Sigmoid colon (tissue), 3 donors: Measurements from ENCODE around the gene KCNMB2.

Experiments
- POLR2A ChIP-seq, 2 donors: fragments of 450-650 bp; IDR thresholded peaks; one replicate each; pipeline ENCODE4 v1.6.1; 2016; ENCODE audit warnings: antibody characterized with exemption in 2 of 2, mild to moderate bottlenecking in 2 of 2, moderate library complexity in 2 of 2
- TF ChIP-seq, protein P1 (sequence below), 4 experiments: fragments of 450-650 bp in 3 of 4; fragments of 200-600 bp in 1 of 4; IDR thresholded peaks; one replicate each; pipeline ENCODE4 v1.5.1; 2016 to 2019; ENCODE audit warnings: antibody characterized with exemption in 4 of 4, mild to moderate bottlenecking in 3 of 4, moderate library complexity in 2 of 4

- TF ChIP-seq, protein P1, sequence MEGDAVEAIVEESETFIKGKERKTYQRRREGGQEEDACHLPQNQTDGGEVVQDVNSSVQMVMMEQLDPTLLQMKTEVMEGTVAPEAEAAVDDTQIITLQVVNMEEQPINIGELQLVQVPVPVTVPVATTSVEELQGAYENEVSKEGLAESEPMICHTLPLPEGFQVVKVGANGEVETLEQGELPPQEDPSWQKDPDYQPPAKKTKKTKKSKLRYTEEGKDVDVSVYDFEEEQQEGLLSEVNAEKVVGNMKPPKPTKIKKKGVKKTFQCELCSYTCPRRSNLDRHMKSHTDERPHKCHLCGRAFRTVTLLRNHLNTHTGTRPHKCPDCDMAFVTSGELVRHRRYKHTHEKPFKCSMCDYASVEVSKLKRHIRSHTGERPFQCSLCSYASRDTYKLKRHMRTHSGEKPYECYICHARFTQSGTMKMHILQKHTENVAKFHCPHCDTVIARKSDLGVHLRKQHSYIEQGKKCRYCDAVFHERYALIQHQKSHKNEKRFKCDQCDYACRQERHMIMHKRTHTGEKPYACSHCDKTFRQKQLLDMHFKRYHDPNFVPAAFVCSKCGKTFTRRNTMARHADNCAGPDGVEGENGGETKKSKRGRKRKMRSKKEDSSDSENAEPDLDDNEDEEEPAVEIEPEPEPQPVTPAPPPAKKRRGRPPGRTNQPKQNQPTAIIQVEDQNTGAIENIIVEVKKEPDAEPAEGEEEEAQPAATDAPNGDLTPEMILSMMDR (IDR thresholded peaks at IDR 0.05), result no peak
- no peak for TF ChIP-seq POLR2A (IDR thresholded peaks at IDR 0.05)
These were observed 11.0 kb upstream of the KCNMB2 start for GRCh38 chr3:178525251-178525650.
